Dedifferentiated amniotic fluid mesenchymal stem cell (primary cell): Measurements from ENCODE around the gene ATXN1.

Source experiments
- DNase-seq: peaks from one replicate; pipeline ENCODE4 v3.0.0-alpha.2; 2016; ENCODE audit errors: extremely low spot score

ATXN1 gene

DNA sequence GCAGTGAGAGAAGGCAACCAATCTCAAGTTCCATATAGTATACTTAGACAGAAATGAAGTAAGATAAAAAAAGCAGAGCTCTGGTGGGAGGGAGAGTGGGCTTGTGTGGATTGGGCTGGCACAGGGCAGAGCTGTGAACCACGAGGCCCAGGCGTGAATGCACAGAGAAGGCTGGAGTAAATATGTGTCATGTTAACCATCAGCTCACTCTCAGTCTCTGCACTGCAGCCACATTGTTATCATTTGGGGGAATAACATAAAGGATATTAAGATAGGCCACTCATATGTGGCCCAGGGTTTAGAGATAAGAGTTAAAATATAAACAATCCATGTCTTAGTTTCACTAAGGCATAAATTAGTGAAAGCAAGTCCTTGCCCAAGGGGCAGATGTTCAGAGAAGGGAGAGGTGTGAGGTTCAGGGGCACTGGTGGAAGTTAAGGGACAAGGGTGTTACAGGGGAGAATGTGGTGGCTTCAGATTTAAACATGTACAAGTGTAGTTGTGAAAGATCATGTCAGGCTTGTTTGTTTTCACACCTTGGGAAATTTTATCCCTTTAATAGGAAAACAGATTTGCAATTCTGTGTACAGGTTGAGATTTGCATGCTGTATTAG is 508.5 kb downstream of the ATXN1 start:
- DNase-seq: no peak

DNA sequence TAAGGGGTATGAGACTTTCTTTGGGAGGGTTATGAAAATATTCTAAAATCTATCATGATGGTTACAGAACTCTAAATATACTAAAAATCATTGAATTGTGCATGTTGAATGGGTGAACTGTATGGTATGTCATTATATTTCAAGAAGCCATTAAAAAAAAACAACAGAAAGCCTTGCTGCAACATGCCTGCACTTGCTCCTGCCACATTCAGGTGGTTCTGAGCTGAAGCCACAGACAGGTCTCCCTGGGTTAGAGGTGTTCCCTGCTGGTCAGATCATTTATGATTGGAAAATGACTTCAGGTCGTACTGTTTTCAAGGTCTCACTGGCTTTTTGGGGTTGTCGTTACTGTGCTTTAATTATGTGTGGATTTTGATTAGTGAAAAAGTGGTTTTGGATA is 509.6 kb downstream of the ATXN1 start:
- DNase-seq: no peak

DNA sequence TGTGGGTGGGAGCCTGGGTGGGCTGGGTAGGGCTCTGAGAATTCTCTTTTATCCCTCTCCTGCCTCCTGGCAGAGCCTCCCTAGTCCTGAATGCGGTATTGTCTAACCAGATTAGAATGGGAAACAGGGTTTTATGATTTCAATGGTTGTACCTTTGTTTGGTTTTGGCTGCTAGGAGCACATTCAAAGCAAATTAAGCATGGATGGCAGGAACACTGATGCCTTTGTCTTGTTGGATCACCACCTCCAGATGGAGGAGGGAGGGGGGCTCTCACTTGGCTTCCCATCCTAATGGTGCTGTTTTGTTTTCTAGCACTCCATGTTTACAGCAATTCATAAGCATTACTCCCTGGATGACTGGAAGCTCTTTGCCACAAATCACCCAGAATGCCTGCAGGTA is 511.3 kb downstream of the ATXN1 start:
- DNase-seq: no peak
